ENCODE results near the gene PRH2.

The PRH2 gene

GRCh38 chr12:10900530-10900929 is 28.5 kb upstream of the PRH2 start:
- no peaks in the 10 kb centered on the region for H3K4me1 ChIP-seq (ENCODE audit: control insufficient read depth in 1 of 2, insufficient read depth in 1 of 2, low read depth in 1 of 2, low read length in 1 of 2)
- no peak for TF ChIP-seq CTCF (IDR thresholded peaks at IDR 0.05)
- H3K9me3 ChIP-seq, result no peaks in the 10 kb centered on the region
- no peak overlapping the region for H3K27ac ChIP-seq
- no peaks in the 10 kb centered on the region for H3K27me3 ChIP-seq
- H3K4me3 ChIP-seq (ENCODE audit: low read depth in 1 of 2, low read length in 1 of 2), result no peak overlapping the region
- no peaks in the 10 kb centered on the region for H3K36me3 ChIP-seq

GRCh38 chr12:10900972-10901371 is 28.1 kb upstream of the PRH2 start:
- Histone ChIP-seq H3K27me3 (no peaks in the 10 kb centered on the region), H3K9me3 (no peaks in the 10 kb centered on the region), H3K4me1 (ENCODE audit: control insufficient read depth in 1 of 2, insufficient read depth in 1 of 2, low read depth in 1 of 2, low read length in 1 of 2) (no peaks in the 10 kb centered on the region), H3K27ac (no peak overlapping the region), H3K36me3 (no peaks in the 10 kb centered on the region), H3K4me3 (ENCODE audit: low read depth in 1 of 2, low read length in 1 of 2) (no peak overlapping the region)
- TF ChIP-seq CTCF (IDR thresholded peaks at IDR 0.05), result no peak

- H3K4me1 ChIP-seq (ENCODE audit: control insufficient read depth in 1 of 2, insufficient read depth in 1 of 2, low read depth in 1 of 2, low read length in 1 of 2), result no peaks in the 10 kb centered on the region
- H3K9me3 ChIP-seq, result no peaks in the 10 kb centered on the region
- H3K27ac ChIP-seq, result no peak overlapping the region
- H3K4me3 ChIP-seq (ENCODE audit: low read depth in 1 of 2, low read length in 1 of 2), result no peak overlapping the region
- H3K27me3 ChIP-seq, result no peaks in the 10 kb centered on the region
- no peak for TF ChIP-seq CTCF (IDR thresholded peaks at IDR 0.05)
- H3K36me3 ChIP-seq, result no peaks in the 10 kb centered on the region
Measured at GRCh38 chr12:10901427-10901826, 27.6 kb upstream of the PRH2 start.

- H3K9me3 ChIP-seq, result no peaks in the 10 kb centered on the region
- H3K4me1 ChIP-seq (ENCODE audit: control insufficient read depth in 1 of 2, insufficient read depth in 1 of 2, low read depth in 1 of 2, low read length in 1 of 2), result peaks cover 0 to under 1% of the 10 kb centered on the region in 2 experiments
- TF ChIP-seq CTCF (IDR thresholded peaks at IDR 0.05), result no peak
- no peaks in the 10 kb centered on the region for H3K27me3 ChIP-seq
- H3K4me3 ChIP-seq (ENCODE audit: low read depth in 1 of 2, low read length in 1 of 2), result no peak overlapping the region
- no peaks in the 10 kb centered on the region for H3K36me3 ChIP-seq
- no peak overlapping the region for H3K27ac ChIP-seq
Measured at GRCh38 chr12:10904686-10905085, 24.4 kb upstream of the PRH2 start.

GRCh38 chr12:10909462-10909861 is 19.6 kb upstream of the PRH2 start, which contains the start of gene TAS2R13:
Gene TAS2R13 (minus strand): TSS chr12:10909562. CDS start chr12:10909298, 264 bp downstream.
- peaks cover 0 to 4% of the 10 kb centered on the region in 2 experiments for H3K4me1 ChIP-seq (ENCODE audit: control insufficient read depth in 1 of 2, insufficient read depth in 1 of 2, low read depth in 1 of 2, low read length in 1 of 2)
- no peak within 1 kb of the TSS for H3K27ac ChIP-seq
- no peaks in the 10 kb centered on the region for H3K27me3 ChIP-seq
- no peak for TF ChIP-seq CTCF (IDR thresholded peaks at IDR 0.05)
- H3K4me3 ChIP-seq (ENCODE audit: low read depth in 1 of 2, low read length in 1 of 2), result no peak within 1 kb of the TSS
- H3K9me3 ChIP-seq, result no peaks in the 10 kb centered on the region
- H3K36me3 ChIP-seq, result no peaks in the 10 kb centered on the region

- H3K4me3 ChIP-seq (ENCODE audit: low read depth in 1 of 2, low read length in 1 of 2), result no peak overlapping the region
- H3K9me3 ChIP-seq, result no peaks in the 10 kb centered on the region
- peaks cover 0 to 4% of the 10 kb centered on the region in 2 experiments for H3K4me1 ChIP-seq (ENCODE audit: control insufficient read depth in 1 of 2, insufficient read depth in 1 of 2, low read depth in 1 of 2, low read length in 1 of 2)
- H3K27ac ChIP-seq, result no peak overlapping the region
- no peaks in the 10 kb centered on the region for H3K27me3 ChIP-seq
- no peaks in the 10 kb centered on the region for H3K36me3 ChIP-seq
- no peak for TF ChIP-seq CTCF (IDR thresholded peaks at IDR 0.05)
Measured at GRCh38 chr12:10910380-10910779, 18.7 kb upstream of the PRH2 start.

All from neutrophil (primary cell).